Progenitor cell of endocrine pancreas (in vitro differentiated cells): ENCODE measurements around the gene ENTPD8. TPM values are rescaled to one million over a fixed set of nuclear protein-coding genes. Genes with fewer than 3 reads are reported as not detected.

Experiments used
- DNase-seq: peaks from one replicate; pipeline ENCODE4 v3.0.0; 2021; ENCODE audit warnings: low spot score; ENCODE audit not compliant: unreplicated experiment
- H3K27ac Mint-ChIP-seq: 2 replicates; pipeline ENCODE4 v1.8.0; 2021; ENCODE audit warnings: mild to moderate bottlenecking, moderate library complexity, mixed read lengths
- H3K27me3 Mint-ChIP-seq: 2 replicates; pipeline ENCODE4 v1.8.0; 2021; ENCODE audit warnings: mixed read lengths
- H3K36me3 Mint-ChIP-seq: 2 replicates; pipeline ENCODE4 v1.8.0; 2022; ENCODE audit warnings: mixed read lengths; ENCODE audit not compliant: insufficient read depth
- H3K4me1 Mint-ChIP-seq: 2 replicates; pipeline ENCODE4 v1.8.0; 2021; ENCODE audit warnings: low read depth, mixed read lengths
- H3K4me3 Mint-ChIP-seq: 2 replicates; pipeline ENCODE4 v1.8.0; 2021; ENCODE audit warnings: low read depth, mild to moderate bottlenecking, moderate library complexity, mixed read lengths
- H3K9me3 Mint-ChIP-seq: 2 replicates; pipeline ENCODE4 v1.8.0; 2021; ENCODE audit warnings: low read depth, mixed read lengths
- total RNA-seq: library from RNA; stranded (reverse); gene quantifications from 2 replicates; pipeline ENCODE4 v1.2.1, GENCODE V29; 2021
- TF ChIP-seq, protein P1 (sequence below): fragments of 200-600 bp; sonication (generic); IDR thresholded peaks from one replicate; pipeline ENCODE4 v1.5.0; 2021; ENCODE audit warnings: antibody characterized with exemption, mild to moderate bottlenecking; ENCODE audit not compliant: unreplicated experiment

ENTPD8 gene
- total RNA-seq, 1 donor from 2014 or later = 2.7 TPM

- H3K4me3 Mint-ChIP-seq = no peak overlapping the region
- DNase-seq = no peak
- TF ChIP-seq, protein P1, sequence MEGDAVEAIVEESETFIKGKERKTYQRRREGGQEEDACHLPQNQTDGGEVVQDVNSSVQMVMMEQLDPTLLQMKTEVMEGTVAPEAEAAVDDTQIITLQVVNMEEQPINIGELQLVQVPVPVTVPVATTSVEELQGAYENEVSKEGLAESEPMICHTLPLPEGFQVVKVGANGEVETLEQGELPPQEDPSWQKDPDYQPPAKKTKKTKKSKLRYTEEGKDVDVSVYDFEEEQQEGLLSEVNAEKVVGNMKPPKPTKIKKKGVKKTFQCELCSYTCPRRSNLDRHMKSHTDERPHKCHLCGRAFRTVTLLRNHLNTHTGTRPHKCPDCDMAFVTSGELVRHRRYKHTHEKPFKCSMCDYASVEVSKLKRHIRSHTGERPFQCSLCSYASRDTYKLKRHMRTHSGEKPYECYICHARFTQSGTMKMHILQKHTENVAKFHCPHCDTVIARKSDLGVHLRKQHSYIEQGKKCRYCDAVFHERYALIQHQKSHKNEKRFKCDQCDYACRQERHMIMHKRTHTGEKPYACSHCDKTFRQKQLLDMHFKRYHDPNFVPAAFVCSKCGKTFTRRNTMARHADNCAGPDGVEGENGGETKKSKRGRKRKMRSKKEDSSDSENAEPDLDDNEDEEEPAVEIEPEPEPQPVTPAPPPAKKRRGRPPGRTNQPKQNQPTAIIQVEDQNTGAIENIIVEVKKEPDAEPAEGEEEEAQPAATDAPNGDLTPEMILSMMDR = no peak
Observed at GRCh38 chr9:137427454-137428310, 13.5 kb downstream of the ENTPD8 start.

GRCh38 chr9:137426018-137426681 lies 15.0 kb downstream of the ENTPD8 start:
- peaks cover 10% of the 10 kb centered on the region for H3K4me1 Mint-ChIP-seq
- no peaks in the 10 kb centered on the region for H3K36me3 Mint-ChIP-seq
- no peaks in the 10 kb centered on the region for H3K27me3 Mint-ChIP-seq
- no peaks in the 10 kb centered on the region for H3K9me3 Mint-ChIP-seq
- TF ChIP-seq, protein P1 = no peak
- no peak overlapping the region for H3K4me3 Mint-ChIP-seq
- no peak overlapping the region for H3K27ac Mint-ChIP-seq
- DNase-seq = no peak

More at GRCh38 chr9:137427454-137428310, 13.5 kb downstream of the ENTPD8 start:
- H3K4me1 Mint-ChIP-seq = no peaks in the 10 kb centered on the region
- H3K9me3 Mint-ChIP-seq = no peaks in the 10 kb centered on the region
- no peak overlapping the region for H3K27ac Mint-ChIP-seq
- no peaks in the 10 kb centered on the region for H3K36me3 Mint-ChIP-seq
- H3K27me3 Mint-ChIP-seq = no peaks in the 10 kb centered on the region

- no peaks in the 10 kb centered on the region for H3K9me3 Mint-ChIP-seq
- no peak for DNase-seq
- H3K4me3 Mint-ChIP-seq = peak overlapping the region; percentile 70
- peaks cover 10% of the 10 kb centered on the region for H3K4me1 Mint-ChIP-seq
- TF ChIP-seq, protein P1 = no peak
- no peak overlapping the region for H3K27ac Mint-ChIP-seq
- H3K27me3 Mint-ChIP-seq = no peaks in the 10 kb centered on the region
- H3K36me3 Mint-ChIP-seq = no peaks in the 10 kb centered on the region
Observed at GRCh38 chr9:137423514-137424291, 17.5 kb downstream of the ENTPD8 start.

DNA sequence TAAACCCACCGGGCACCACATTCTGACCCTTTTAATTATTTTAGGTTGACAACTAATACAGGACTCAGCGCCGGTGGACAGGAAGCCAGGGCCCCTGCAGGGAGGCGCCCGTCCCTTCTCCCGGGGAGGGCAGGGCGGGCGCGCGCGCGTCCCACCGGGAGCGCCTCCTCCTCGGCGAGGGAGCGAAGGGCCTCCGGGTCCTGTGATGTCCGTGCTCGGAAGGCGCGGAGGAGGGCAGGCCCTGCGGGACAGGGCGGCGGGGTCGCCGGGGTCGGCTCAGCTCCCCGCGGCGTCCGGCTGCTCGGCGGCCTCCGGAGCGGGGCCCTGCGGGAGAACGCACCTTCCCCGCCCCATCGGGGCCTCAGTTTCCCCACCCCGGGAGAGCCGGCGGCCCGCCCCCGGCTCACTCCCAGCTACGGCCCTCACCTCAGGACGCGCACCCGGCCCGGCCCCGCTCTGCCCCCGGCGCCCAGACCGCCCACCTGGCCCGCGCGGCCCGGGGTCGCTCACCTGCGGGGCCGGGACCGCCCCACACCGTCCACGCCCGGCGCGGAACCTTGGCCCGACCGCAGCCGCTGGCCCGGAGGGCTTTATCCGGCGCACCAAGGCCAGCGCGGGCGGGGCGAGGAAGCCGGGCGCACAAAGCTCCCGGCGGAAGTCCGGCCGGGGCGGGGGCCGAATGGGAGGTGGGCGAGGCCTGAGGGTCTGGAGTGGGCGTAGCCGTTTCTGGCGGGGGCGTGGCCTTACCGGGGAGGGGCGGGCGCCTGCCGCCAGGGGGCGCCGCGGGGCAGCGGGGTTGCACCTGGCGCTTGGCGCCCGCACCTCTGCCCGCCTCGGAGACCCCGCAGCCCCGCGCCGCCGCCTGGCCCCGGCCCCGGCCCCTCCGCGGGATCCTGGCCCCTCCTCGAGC lies 18.3 kb downstream of the ENTPD8 start, which contains the start of the genes EXD3 and NOXA1:
TSS of gene EXD3 (minus strand) at position 559 of the 910 bp plus-strand sequence. CDS start 27,805 bp downstream, outside the sequence.
TSS of gene NOXA1 (plus strand) at position 790 of the 910 bp plus-strand sequence. CDS start 137 bp downstream, outside the sequence.
- no peaks in the 10 kb centered on the region for H3K27me3 Mint-ChIP-seq
- H3K4me1 Mint-ChIP-seq = peaks cover 10% of the 10 kb centered on the region
- peak within 1 kb of the TSS; percentile 88 for H3K4me3 Mint-ChIP-seq
- no peaks in the 10 kb centered on the region for H3K36me3 Mint-ChIP-seq
- H3K27ac Mint-ChIP-seq = peak within 1 kb of the TSS; percentile 94
- TF ChIP-seq, protein P1 = peak; percentile 72
- peak; percentile 95 for DNase-seq
- no peaks in the 10 kb centered on the region for H3K9me3 Mint-ChIP-seq
